ENCODE measurements around the gene OLFML2B. TPM values are rescaled to one million over a fixed set of nuclear protein-coding genes. Genes with fewer than 3 reads are reported as not detected.
"Not testable (repeated sequence)": the region's sequence is repeated elsewhere in the genome, so short reads cannot be mapped to it uniquely, and the experiment has no call there.

Gene OLFML2B
- total RNA-seq, 1 donor from 2014 or later: 1.8 TPM

- H3K4me1 Mint-ChIP-seq (ENCODE audit: low read depth): no peaks in the 10 kb centered on the region
- H3K4me3 Mint-ChIP-seq (ENCODE audit: low read depth): no peak overlapping the region
- peaks cover 7% of the 10 kb centered on the region for H3K27me3 Mint-ChIP-seq
- TF ChIP-seq CTCF (IDR thresholded peaks at IDR 0.05; ENCODE audit: unreplicated experiment): no peak
- no peak for DNase-seq (ENCODE audit: low spot score, unreplicated experiment)
- no peaks in the 10 kb centered on the region for H3K36me3 Mint-ChIP-seq (ENCODE audit: insufficient read depth)
- no peaks in the 10 kb centered on the region for H3K9me3 Mint-ChIP-seq (ENCODE audit: low read depth)
- no peak overlapping the region for H3K27ac Mint-ChIP-seq
Measured at GRCh38 chr1:162055062-162055461, 31.4 kb upstream of the OLFML2B start.

DNA sequence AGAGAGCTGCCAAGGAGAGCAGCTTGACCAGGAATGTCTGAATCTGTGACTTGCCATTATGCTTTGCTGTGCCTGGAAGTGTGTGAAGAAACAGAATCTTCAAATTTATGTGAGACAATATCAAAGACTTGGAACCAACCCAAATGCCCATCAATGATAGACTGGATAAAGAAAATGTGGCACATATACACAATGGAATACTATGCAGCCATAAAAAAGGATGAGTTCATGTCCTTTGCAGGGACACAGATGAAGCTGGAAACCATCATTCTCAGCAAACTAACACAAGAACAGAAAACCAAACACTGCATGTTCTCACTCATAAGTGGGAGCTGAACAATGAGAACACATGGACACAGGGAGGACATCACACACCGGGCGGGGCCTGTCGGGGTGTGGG, 30.3 kb upstream of the OLFML2B start:
- H3K4me1 Mint-ChIP-seq (ENCODE audit: low read depth); H3K36me3 Mint-ChIP-seq (ENCODE audit: insufficient read depth); H3K9me3 Mint-ChIP-seq (ENCODE audit: low read depth); H3K27me3 Mint-ChIP-seq; H3K27ac Mint-ChIP-seq; DNase-seq (ENCODE audit: low spot score, unreplicated experiment); H3K4me3 Mint-ChIP-seq (ENCODE audit: low read depth): not testable (repeated sequence)

DNA sequence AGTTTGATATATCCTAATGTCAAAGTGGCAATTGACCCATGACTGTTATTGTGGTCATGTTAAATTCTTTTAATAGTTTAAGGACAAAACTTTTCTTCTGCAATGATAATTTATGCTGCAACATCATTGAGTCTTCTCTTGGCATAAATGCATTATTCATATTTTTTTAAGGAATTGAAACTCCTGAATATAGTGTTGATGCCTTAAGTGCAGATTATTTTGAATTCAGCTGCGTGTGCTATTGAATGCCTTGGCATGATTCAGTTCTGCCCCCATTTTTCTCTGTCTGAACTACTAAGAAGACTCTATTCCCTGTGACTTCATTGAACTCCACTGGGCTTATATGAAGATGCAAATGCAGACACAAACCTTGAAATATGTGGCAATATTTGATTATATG, 23.3 kb upstream of the OLFML2B start:
- Mint-ChIP-seq H3K4me1 (ENCODE audit: low read depth) (no peaks in the 10 kb centered on the region), H3K9me3 (ENCODE audit: low read depth) (no peaks in the 10 kb centered on the region), H3K27ac (no peak overlapping the region), H3K27me3 (peaks cover 3% of the 10 kb centered on the region), H3K4me3 (ENCODE audit: low read depth) (no peak overlapping the region), H3K36me3 (ENCODE audit: insufficient read depth) (no peaks in the 10 kb centered on the region)
- no peak for DNase-seq (ENCODE audit: low spot score, unreplicated experiment)
- no peak for TF ChIP-seq CTCF (IDR thresholded peaks at IDR 0.05; ENCODE audit: unreplicated experiment)

DNA sequence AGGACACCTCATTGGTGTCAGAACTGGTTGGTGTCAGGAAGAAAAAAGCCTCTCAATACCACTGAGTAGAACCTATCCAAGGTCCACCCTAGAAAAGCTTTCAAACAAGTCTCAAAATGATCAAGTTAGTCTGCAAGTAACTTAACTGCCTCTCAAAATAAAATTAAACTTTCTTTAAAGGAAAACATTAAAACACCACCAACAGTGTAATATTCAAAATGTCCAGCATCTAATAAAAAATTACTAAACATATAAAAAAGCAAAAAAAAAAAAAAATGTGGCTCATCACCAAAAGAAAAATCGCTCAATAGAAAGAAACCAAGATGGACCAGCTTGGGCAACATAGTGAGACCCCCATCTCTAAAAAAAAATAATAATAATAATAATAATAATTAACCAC, 18.7 kb upstream of the OLFML2B start:
- no peaks in the 10 kb centered on the region for H3K36me3 Mint-ChIP-seq (ENCODE audit: insufficient read depth)
- peaks cover 12% of the 10 kb centered on the region for H3K27me3 Mint-ChIP-seq
- TF ChIP-seq CTCF (IDR thresholded peaks at IDR 0.05; ENCODE audit: unreplicated experiment): no peak

DNA sequence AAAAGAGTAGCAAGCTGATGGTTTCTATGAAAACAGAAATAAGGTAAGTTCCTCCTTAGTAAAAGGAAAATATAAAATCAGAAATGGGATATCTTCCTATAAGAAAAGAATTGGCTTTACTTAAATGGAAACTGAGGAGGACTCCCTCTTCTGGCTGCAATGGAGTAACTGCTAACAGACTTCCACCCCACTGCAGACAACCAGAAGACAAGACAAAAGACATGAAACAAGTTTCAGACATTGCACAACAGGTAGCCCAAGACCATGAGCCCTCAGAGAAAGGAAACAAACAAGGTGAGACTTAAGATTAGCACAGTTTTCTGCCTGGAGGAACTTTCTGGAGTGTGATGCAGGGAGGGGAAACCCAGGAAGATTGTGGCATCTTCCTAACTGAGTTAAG, 17.0 kb upstream of the OLFML2B start:
- Mint-ChIP-seq H3K36me3 (ENCODE audit: insufficient read depth) (no peaks in the 10 kb centered on the region), H3K4me1 (ENCODE audit: low read depth) (no peaks in the 10 kb centered on the region), H3K27ac (no peak overlapping the region), H3K9me3 (ENCODE audit: low read depth) (no peaks in the 10 kb centered on the region), H3K4me3 (ENCODE audit: low read depth) (no peak overlapping the region), H3K27me3 (peaks cover 16% of the 10 kb centered on the region)
- DNase-seq (ENCODE audit: low spot score, unreplicated experiment): no peak
- TF ChIP-seq CTCF (IDR thresholded peaks at IDR 0.05; ENCODE audit: unreplicated experiment): peak; percentile 48

More for the DNA sequence above, 18.7 kb upstream of the OLFML2B start:
- Mint-ChIP-seq H3K27ac (no peak overlapping the region), H3K4me1 (ENCODE audit: low read depth) (no peaks in the 10 kb centered on the region), H3K9me3 (ENCODE audit: low read depth) (no peaks in the 10 kb centered on the region), H3K4me3 (ENCODE audit: low read depth) (no peak overlapping the region)
- DNase-seq (ENCODE audit: low spot score, unreplicated experiment): no peak

- no peak for TF ChIP-seq CTCF (IDR thresholded peaks at IDR 0.05; ENCODE audit: unreplicated experiment)
- Mint-ChIP-seq H3K4me3 (ENCODE audit: low read depth) (no peak overlapping the region), H3K9me3 (ENCODE audit: low read depth) (no peaks in the 10 kb centered on the region), H3K4me1 (ENCODE audit: low read depth) (no peaks in the 10 kb centered on the region), H3K27me3 (peaks cover 19% of the 10 kb centered on the region), H3K36me3 (ENCODE audit: insufficient read depth) (no peaks in the 10 kb centered on the region), H3K27ac (no peak overlapping the region)
- no peak for DNase-seq (ENCODE audit: low spot score, unreplicated experiment)
Measured at GRCh38 chr1:162040001-162040400, 16.3 kb upstream of the OLFML2B start.
